Measurements from ENCODE around the gene SLC39A11. TPM values are rescaled to one million over a fixed set of nuclear protein-coding genes. Genes with fewer than 3 reads are reported as not detected.

SLC39A11 gene
- total RNA-seq, 2 experiments from 2014 or later = 9.7 to 12.2 TPM

DNA sequence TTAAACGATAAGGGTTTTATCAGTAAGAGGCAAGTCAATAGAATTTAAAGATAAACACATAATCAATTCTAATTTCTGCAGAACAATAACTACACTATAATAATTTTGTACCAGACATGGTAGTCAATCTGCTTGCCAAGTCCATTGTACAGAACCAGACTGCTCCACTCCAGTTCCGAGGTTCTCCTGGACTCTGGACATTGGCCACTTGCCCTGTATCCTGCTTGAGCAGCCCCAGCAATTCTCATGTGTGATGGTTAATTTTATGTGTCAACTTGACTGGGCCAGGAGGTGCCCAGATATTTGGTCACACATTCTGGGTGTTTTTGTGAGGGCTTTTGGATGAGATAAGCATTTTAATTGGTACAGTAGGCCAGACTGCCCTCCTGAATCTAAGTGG, 384.6 kb downstream of the SLC39A11 start:
- Histone ChIP-seq H3K27me3 (ENCODE audit: control insufficient read depth in 1 of 2, insufficient read depth in 2 of 2, low read length in 2 of 2) (no peaks in the 10 kb centered on the region), H3K9me3 (ENCODE audit: control insufficient read depth in 1 of 2, insufficient read depth in 1 of 2, low read length in 2 of 2) (peaks cover 0 to 9% of the 10 kb centered on the region in 2 experiments), H3K27ac (ENCODE audit: low read depth in 1 of 2, low read length in 2 of 2) (no peak overlapping the region), H3K4me3 (ENCODE audit: low read length) (no peak overlapping the region), H3K36me3 (ENCODE audit: insufficient read depth, low read length) (no peaks in the 10 kb centered on the region), H3K4me1 (ENCODE audit: insufficient read depth, low read length) (peaks cover 2% of the 10 kb centered on the region)
- H3K27me3 Mint-ChIP-seq = no peaks in the 10 kb centered on the region
- ATAC-seq (ENCODE audit: poor library complexity) (no peak), DNase-seq (no peak)
- peaks cover 25% of the 10 kb centered on the region for H3K36me3 Mint-ChIP-seq (ENCODE audit: low read depth)
- ChIA-PET CTCF (no interaction called here), POLR2A (no interaction called here)
- TF ChIP-seq, protein P1, sequence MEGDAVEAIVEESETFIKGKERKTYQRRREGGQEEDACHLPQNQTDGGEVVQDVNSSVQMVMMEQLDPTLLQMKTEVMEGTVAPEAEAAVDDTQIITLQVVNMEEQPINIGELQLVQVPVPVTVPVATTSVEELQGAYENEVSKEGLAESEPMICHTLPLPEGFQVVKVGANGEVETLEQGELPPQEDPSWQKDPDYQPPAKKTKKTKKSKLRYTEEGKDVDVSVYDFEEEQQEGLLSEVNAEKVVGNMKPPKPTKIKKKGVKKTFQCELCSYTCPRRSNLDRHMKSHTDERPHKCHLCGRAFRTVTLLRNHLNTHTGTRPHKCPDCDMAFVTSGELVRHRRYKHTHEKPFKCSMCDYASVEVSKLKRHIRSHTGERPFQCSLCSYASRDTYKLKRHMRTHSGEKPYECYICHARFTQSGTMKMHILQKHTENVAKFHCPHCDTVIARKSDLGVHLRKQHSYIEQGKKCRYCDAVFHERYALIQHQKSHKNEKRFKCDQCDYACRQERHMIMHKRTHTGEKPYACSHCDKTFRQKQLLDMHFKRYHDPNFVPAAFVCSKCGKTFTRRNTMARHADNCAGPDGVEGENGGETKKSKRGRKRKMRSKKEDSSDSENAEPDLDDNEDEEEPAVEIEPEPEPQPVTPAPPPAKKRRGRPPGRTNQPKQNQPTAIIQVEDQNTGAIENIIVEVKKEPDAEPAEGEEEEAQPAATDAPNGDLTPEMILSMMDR (IDR thresholded peaks at IDR 0.05) = no peak
- intact Hi-C loops (cut with DNase I, micrococcal nuclease) = no loop called here
- peaks cover 23% of the 10 kb centered on the region for H3K4me1 Mint-ChIP-seq (ENCODE audit: low read depth)
- H3K27ac Mint-ChIP-seq = no peak overlapping the region
- peaks cover 15% of the 10 kb centered on the region for H3K9me3 Mint-ChIP-seq
- H3K4me3 Mint-ChIP-seq = no peak overlapping the region

DNA sequence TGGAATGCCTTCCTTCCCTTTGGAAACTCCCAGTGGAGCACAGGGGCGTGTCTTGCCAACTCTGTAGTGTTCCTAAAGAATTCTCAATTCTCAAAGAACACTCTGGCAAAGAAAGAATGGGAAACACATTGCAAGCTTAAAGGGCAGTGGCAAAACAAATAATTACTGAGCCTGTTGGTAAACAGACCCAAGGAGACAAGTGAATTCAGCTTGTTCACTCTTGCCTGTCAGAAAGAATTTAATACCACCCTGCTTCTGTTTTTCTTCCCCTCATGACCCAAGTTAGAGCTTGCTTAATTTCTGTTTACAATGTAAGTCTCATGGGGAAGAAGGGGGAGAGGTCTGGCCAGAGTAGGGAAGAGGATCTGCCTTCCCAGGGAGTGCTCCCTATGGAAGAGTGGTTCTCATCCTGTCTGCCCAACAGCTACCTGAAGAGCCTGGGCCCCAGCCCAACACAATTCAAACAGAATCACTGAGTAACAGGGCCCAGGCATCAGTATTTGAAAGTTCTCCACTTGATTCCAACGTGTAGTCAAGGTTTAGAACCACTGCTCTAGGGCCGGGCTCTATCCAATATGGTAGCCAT, 386.0 kb downstream of the SLC39A11 start:
- intact Hi-C loops (cut with DNase I, micrococcal nuclease) = no loop called here
- Mint-ChIP-seq H3K27ac (no peak overlapping the region), H3K4me3 (no peak overlapping the region), H3K9me3 (peaks cover 15% of the 10 kb centered on the region), H3K4me1 (ENCODE audit: low read depth) (peaks cover 23% of the 10 kb centered on the region), H3K36me3 (ENCODE audit: low read depth) (peaks cover 20% of the 10 kb centered on the region), H3K27me3 (no peaks in the 10 kb centered on the region)
- ATAC-seq (ENCODE audit: poor library complexity) = no peak
- peaks cover 0 to 6% of the 10 kb centered on the region in 2 experiments for H3K9me3 ChIP-seq (ENCODE audit: control insufficient read depth in 1 of 2, insufficient read depth in 1 of 2, low read length in 2 of 2)
- ChIA-PET CTCF (no interaction called here), POLR2A (no interaction called here)
- H3K27ac ChIP-seq (ENCODE audit: low read depth in 1 of 2, low read length in 2 of 2) = no peak overlapping the region
- H3K36me3 ChIP-seq (ENCODE audit: insufficient read depth, low read length) = no peaks in the 10 kb centered on the region
- DNase-seq = no peak
- H3K4me1 ChIP-seq (ENCODE audit: insufficient read depth, low read length) = peaks cover 2% of the 10 kb centered on the region
- no peak overlapping the region for H3K4me3 ChIP-seq (ENCODE audit: low read length)
- TF ChIP-seq, protein P1 (IDR thresholded peaks at IDR 0.05) = no peak
- no peaks in the 10 kb centered on the region for H3K27me3 ChIP-seq (ENCODE audit: control insufficient read depth in 1 of 2, insufficient read depth in 2 of 2, low read length in 2 of 2)

DNA sequence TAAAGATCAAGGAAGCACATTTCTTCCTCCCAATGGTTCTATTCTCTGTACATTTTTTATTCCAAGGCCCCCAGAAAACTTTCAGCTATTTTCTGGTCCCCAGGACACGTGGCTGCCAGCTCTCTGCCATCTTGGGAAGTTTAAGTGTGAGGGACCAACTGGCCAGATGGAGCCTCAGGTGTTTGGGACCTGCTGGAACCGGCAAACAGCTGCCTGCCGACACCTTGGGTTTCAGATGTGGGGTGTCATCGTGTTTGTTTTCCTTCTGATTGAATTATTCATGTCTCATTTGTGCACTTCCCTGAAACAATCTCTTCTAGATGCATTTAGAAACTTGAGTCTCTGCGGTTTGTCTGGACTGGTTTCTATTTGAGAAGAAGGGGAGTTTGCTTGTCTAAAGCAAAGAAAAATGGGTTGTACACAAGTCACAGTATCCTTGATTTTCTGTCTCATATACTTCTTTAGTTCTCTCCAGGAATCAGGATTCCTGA, 386.5 kb downstream of the SLC39A11 start:
- H3K4me1 Mint-ChIP-seq (ENCODE audit: low read depth) = peaks cover 23% of the 10 kb centered on the region
- ATAC-seq (ENCODE audit: poor library complexity) = no peak
- TF ChIP-seq, protein P1 (IDR thresholded peaks at IDR 0.05) = no peak

More for the DNA sequence above, 386.5 kb downstream of the SLC39A11 start:
- Mint-ChIP-seq H3K27me3 (no peaks in the 10 kb centered on the region), H3K36me3 (ENCODE audit: low read depth) (peaks cover 16% of the 10 kb centered on the region), H3K9me3 (peaks cover 12% of the 10 kb centered on the region), H3K4me3 (no peak overlapping the region), H3K27ac (no peak overlapping the region)
- Histone ChIP-seq H3K4me1 (ENCODE audit: insufficient read depth, low read length) (peaks cover 2% of the 10 kb centered on the region), H3K27me3 (ENCODE audit: control insufficient read depth in 1 of 2, insufficient read depth in 2 of 2, low read length in 2 of 2) (no peaks in the 10 kb centered on the region), H3K4me3 (ENCODE audit: low read length) (no peak overlapping the region), H3K9me3 (ENCODE audit: control insufficient read depth in 1 of 2, insufficient read depth in 1 of 2, low read length in 2 of 2) (peaks cover 0 to under 1% of the 10 kb centered on the region in 2 experiments), H3K36me3 (ENCODE audit: insufficient read depth, low read length) (no peaks in the 10 kb centered on the region), H3K27ac (ENCODE audit: low read depth in 1 of 2, low read length in 2 of 2) (no peak overlapping the region)
- no peak for DNase-seq
- ChIA-PET CTCF (no interaction called here), POLR2A (no interaction called here)
- intact Hi-C loops (cut with DNase I, micrococcal nuclease) = no loop called here
